ENCODE data around the gene ST3GAL3.

GRCh38 chr1:43686801-43687200 is 20.5 kb upstream of the ST3GAL3 start:
- TF ChIP-seq, protein P1, sequence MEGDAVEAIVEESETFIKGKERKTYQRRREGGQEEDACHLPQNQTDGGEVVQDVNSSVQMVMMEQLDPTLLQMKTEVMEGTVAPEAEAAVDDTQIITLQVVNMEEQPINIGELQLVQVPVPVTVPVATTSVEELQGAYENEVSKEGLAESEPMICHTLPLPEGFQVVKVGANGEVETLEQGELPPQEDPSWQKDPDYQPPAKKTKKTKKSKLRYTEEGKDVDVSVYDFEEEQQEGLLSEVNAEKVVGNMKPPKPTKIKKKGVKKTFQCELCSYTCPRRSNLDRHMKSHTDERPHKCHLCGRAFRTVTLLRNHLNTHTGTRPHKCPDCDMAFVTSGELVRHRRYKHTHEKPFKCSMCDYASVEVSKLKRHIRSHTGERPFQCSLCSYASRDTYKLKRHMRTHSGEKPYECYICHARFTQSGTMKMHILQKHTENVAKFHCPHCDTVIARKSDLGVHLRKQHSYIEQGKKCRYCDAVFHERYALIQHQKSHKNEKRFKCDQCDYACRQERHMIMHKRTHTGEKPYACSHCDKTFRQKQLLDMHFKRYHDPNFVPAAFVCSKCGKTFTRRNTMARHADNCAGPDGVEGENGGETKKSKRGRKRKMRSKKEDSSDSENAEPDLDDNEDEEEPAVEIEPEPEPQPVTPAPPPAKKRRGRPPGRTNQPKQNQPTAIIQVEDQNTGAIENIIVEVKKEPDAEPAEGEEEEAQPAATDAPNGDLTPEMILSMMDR (IDR thresholded peaks at IDR 0.05; ENCODE audit: insufficient read depth, low read depth, low read length), result no peak
- no peak for TF ChIP-seq EZH2 (IDR thresholded peaks at IDR 0.05; ENCODE audit: insufficient read depth, low read length)

All from astrocyte (in vitro differentiated cells and primary cell).